Caco-2 (cell line): Measurements from ENCODE around the gene ZNF134. TPM values are rescaled to one million over a fixed set of nuclear protein-coding genes. Genes with fewer than 3 reads are reported as not detected.

Experiments used
- BruUV-seq: library from RNA; stranded (reverse); fragments of 400-500 nt; replicated peaks from 2 replicates; lab custom pipeline; 2021; lab: Mats Ljungman, UMichigan
- CTCF ChIA-PET: fragments of 300-600 bp; sonication (Branson Sonifier 250); formaldehyde crosslinking; loops from one replicate; lab custom pipeline; 2022; ENCODE audit warnings: antibody characterized with exemption; lab: Charles Lee
- POLR2A ChIA-PET: fragments of 300-600 bp; sonication (Branson Sonifier 250); formaldehyde crosslinking; loops from one replicate; lab custom pipeline; 2022; ENCODE audit warnings: antibody characterized with exemption; lab: Charles Lee
- DNase-seq, 2 experiments: peaks; one replicate each; pipeline versions ENCODE4 v3.0.0 to v3.0.0-alpha.2; 2020 to 2022
- H3K27me3 ChIP-seq: replicated peaks from 2 replicates; pipeline ENCODE4 v1.6.0; 2011; ENCODE audit warnings: low read length; ENCODE audit not compliant: control insufficient read depth, insufficient read depth
- H3K36me3 ChIP-seq: 2 replicates; pipeline ENCODE4 v1.5.1; 2011; ENCODE audit warnings: low read length; ENCODE audit not compliant: control insufficient read depth, insufficient read depth
- H3K4me1 ChIP-seq: fragments of 250-450 bp; sonication (Bioruptor Pico); 2 replicates; pipeline ENCODE4 v1.5.1; 2020; ENCODE audit warnings: mild to moderate bottlenecking
- H3K4me3 ChIP-seq: 2 replicates; pipeline ENCODE4 v1.5.1; 2011; ENCODE audit warnings: low read depth, mild to moderate bottlenecking, control low read depth, low read length
- H3K9me3 ChIP-seq: fragments of 250-450 bp; sonication (Bioruptor Pico); 2 replicates; pipeline ENCODE4 v1.5.1; 2020; ENCODE audit warnings: mild to moderate bottlenecking, moderate library complexity
- H3K27ac Mint-ChIP-seq: one replicate; pipeline ENCODE4 v1.8.0; 2022; ENCODE audit warnings: mixed read lengths; ENCODE audit not compliant: unreplicated experiment
- H3K27me3 Mint-ChIP-seq: one replicate; pipeline ENCODE4 v1.8.0; 2022; ENCODE audit warnings: mixed read lengths; ENCODE audit not compliant: insufficient read depth, unreplicated experiment
- H3K36me3 Mint-ChIP-seq: one replicate; pipeline ENCODE4 v1.8.0; 2022; ENCODE audit warnings: mild to moderate bottlenecking, mixed read lengths; ENCODE audit not compliant: insufficient read depth, unreplicated experiment
- H3K4me1 Mint-ChIP-seq: one replicate; pipeline ENCODE4 v1.8.0; 2022; ENCODE audit warnings: low read depth, mixed read lengths; ENCODE audit not compliant: unreplicated experiment
- H3K4me3 Mint-ChIP-seq: one replicate; pipeline ENCODE4 v1.8.0; 2022; ENCODE audit warnings: mild to moderate bottlenecking, moderate library complexity, mixed read lengths; ENCODE audit not compliant: unreplicated experiment
- H3K9me3 Mint-ChIP-seq: one replicate; pipeline ENCODE4 v1.8.0; 2022; ENCODE audit warnings: mixed read lengths; ENCODE audit not compliant: unreplicated experiment
- CTCF ChIP-seq, 2 experiments: fragments of 200-600 bp in 1 of 2; IDR thresholded peaks; 1 replicate in 1 of 2; 2 replicates in 1 of 2; pipeline versions ENCODE4 v1.5.1 to v1.8.0; 2011 to 2022; ENCODE audit warnings: antibody characterized with exemption in 1 of 2, control low read depth in 1 of 2, inconsistent platforms in 1 of 2, low read depth in 1 of 2, low read length in 1 of 2, mild to moderate bottlenecking in 1 of 2, moderate library complexity in 1 of 2; ENCODE audit not compliant: insufficient read depth in 1 of 2, severe bottlenecking in 1 of 2, unreplicated experiment in 1 of 2
- intact Hi-C: fragments of 100-400 bp; cut with micrococcal nuclease; formaldehyde crosslinking; loops from one replicate; pipeline ENCODE4 v1.10.0; 2022; ENCODE audit not compliant: unreplicated experiment
- total RNA-seq: library from RNA; stranded (reverse); gene quantifications from 2 replicates; pipeline ENCODE4 v1.2.3, GENCODE V29; 2022

Gene ZNF134
- total RNA-seq, 1 experiment from 2014 or later: 6.6 TPM

GRCh38 chr19:57637379-57637778 lies 23.3 kb downstream of the ZNF134 start:
- POLR2A ChIA-PET: no interaction called here
- no peak for DNase-seq
- CTCF ChIA-PET: no interaction called here
- Histone ChIP-seq H3K9me3 (peaks cover 13% of the 10 kb centered on the region), H3K36me3 (peaks cover 10% of the 10 kb centered on the region), H3K4me1 (0 out of 2 replicates have a peak, but pooled peaks cover 7% of the 10 kb centered on the region), H3K4me3 (no peak overlapping the region), H3K27me3 (no peaks in the 10 kb centered on the region)
- peaks cover 43% of the 10 kb centered on the region for H3K9me3 Mint-ChIP-seq
- no peak overlapping the region for H3K4me3 Mint-ChIP-seq
- no peaks in the 10 kb centered on the region for H3K27me3 Mint-ChIP-seq
- no peak overlapping the region for H3K27ac Mint-ChIP-seq
- H3K4me1 Mint-ChIP-seq: peaks cover 12% of the 10 kb centered on the region
- intact Hi-C loops: no loop called here
- no peak for TF ChIP-seq CTCF (IDR thresholded peaks at IDR 0.05; ENCODE audit: insufficient read depth in 1 of 2, low read depth in 1 of 2, low read length in 1 of 2, severe bottlenecking in 1 of 2, unreplicated experiment in 1 of 2)
- peaks cover 42% of the 10 kb centered on the region for H3K36me3 Mint-ChIP-seq
- no TSS peak for BruUV-seq

GRCh38 chr19:57641715-57642234 lies 27.7 kb downstream of the ZNF134 start:
- Mint-ChIP-seq H3K4me3 (no peak overlapping the region), H3K9me3 (peaks cover 35% of the 10 kb centered on the region), H3K36me3 (peaks cover 42% of the 10 kb centered on the region), H3K27ac (no peak overlapping the region), H3K4me1 (no peaks in the 10 kb centered on the region), H3K27me3 (no peaks in the 10 kb centered on the region)
- Histone ChIP-seq H3K4me1 (no peaks in the 10 kb centered on the region), H3K27me3 (no peaks in the 10 kb centered on the region), H3K36me3 (peaks cover 10% of the 10 kb centered on the region), H3K4me3 (no peak overlapping the region), H3K9me3 (peaks cover 17% of the 10 kb centered on the region)
- intact Hi-C loops: no loop called here
- BruUV-seq: no TSS peak
- DNase-seq: no peak
- no peak for TF ChIP-seq CTCF (IDR thresholded peaks at IDR 0.05; ENCODE audit: insufficient read depth in 1 of 2, low read depth in 1 of 2, low read length in 1 of 2, severe bottlenecking in 1 of 2, unreplicated experiment in 1 of 2)
- CTCF ChIA-PET: no interaction called here
- POLR2A ChIA-PET: no interaction called here

- no peaks in the 10 kb centered on the region for H3K4me1 Mint-ChIP-seq
- intact Hi-C loops: no loop called here
- no peak for TF ChIP-seq CTCF (IDR thresholded peaks at IDR 0.05; ENCODE audit: insufficient read depth in 1 of 2, low read depth in 1 of 2, low read length in 1 of 2, severe bottlenecking in 1 of 2, unreplicated experiment in 1 of 2)
- H3K36me3 Mint-ChIP-seq: peaks cover 42% of the 10 kb centered on the region
- no TSS peak for BruUV-seq
- ChIA-PET CTCF (no interaction called here), POLR2A (no interaction called here)
- no peak overlapping the region for H3K4me3 Mint-ChIP-seq
- no peaks in the 10 kb centered on the region for H3K27me3 Mint-ChIP-seq
- Histone ChIP-seq H3K9me3 (peaks cover 12% of the 10 kb centered on the region), H3K4me3 (no peak overlapping the region), H3K27me3 (no peaks in the 10 kb centered on the region), H3K36me3 (peaks cover 10% of the 10 kb centered on the region), H3K4me1 (no peaks in the 10 kb centered on the region)
- H3K27ac Mint-ChIP-seq: no peak overlapping the region
- DNase-seq: no peak
- H3K9me3 Mint-ChIP-seq: peaks cover 28% of the 10 kb centered on the region
Measured at GRCh38 chr19:57642396-57643046, 28.5 kb downstream of the ZNF134 start.
